Astrocyte (in vitro differentiated cells and primary cell): ENCODE results near the gene PLEKHN1. TPM values are rescaled to one million over a fixed set of nuclear protein-coding genes. Genes with fewer than 3 reads are reported as not detected.

Experiments
- DNase-seq: peaks from one replicate; pipeline ENCODE4 v3.0.0-alpha.2; 2010; ENCODE audit warnings: low read depth
- FAIRE-seq: peaks from 2 replicates; lab custom pipeline; 2011; peaks lifted over from hg19 to GRCh38; lab: Jason Lieb, UNC
- H2AFZ ChIP-seq: 2 replicates; pipeline ENCODE4 v1.6.0; 2012; ENCODE audit warnings: low read depth, low read length, inconsistent platforms
- H3K27ac ChIP-seq: 2 replicates; pipeline ENCODE4 v1.5.1; 2011; ENCODE audit warnings: low read depth, low read length, inconsistent platforms
- H3K27me3 ChIP-seq: 2 replicates; pipeline ENCODE4 v1.6.0; 2011; ENCODE audit warnings: low read length, inconsistent platforms; ENCODE audit not compliant: insufficient read depth
- H3K36me3 ChIP-seq: 2 replicates; pipeline ENCODE4 v1.5.1; 2011; ENCODE audit warnings: low read length, inconsistent platforms; ENCODE audit not compliant: insufficient read depth
- H3K4me1 ChIP-seq: 2 replicates; pipeline ENCODE4 v1.5.1; 2011; ENCODE audit warnings: low read length, inconsistent platforms; ENCODE audit not compliant: insufficient read depth
- H3K4me2 ChIP-seq: 2 replicates; pipeline ENCODE4 v1.6.0; 2012; ENCODE audit warnings: low read length, inconsistent platforms
- H3K4me3 ChIP-seq: 2 replicates; pipeline ENCODE4 v1.5.1; 2011; ENCODE audit warnings: low read depth, mild to moderate bottlenecking, low read length, inconsistent platforms; ENCODE audit not compliant: insufficient read depth
- H3K79me2 ChIP-seq: 2 replicates; pipeline ENCODE4 v1.6.0; 2012; ENCODE audit warnings: mild to moderate bottlenecking, low read length, inconsistent platforms; ENCODE audit not compliant: insufficient read depth
- H3K9ac ChIP-seq: 2 replicates; pipeline ENCODE4 v1.6.0; 2012; ENCODE audit warnings: mild to moderate bottlenecking, low read length, inconsistent platforms
- H3K9me3 ChIP-seq: 2 replicates; pipeline ENCODE4 v1.5.1; 2012; ENCODE audit warnings: low read depth, mild to moderate bottlenecking, low read length, inconsistent platforms; ENCODE audit not compliant: insufficient read depth
- H4K20me1 ChIP-seq: 2 replicates; pipeline ENCODE4 v1.6.0; 2012; ENCODE audit warnings: low read length, inconsistent platforms; ENCODE audit not compliant: insufficient read depth
- H3K27ac Mint-ChIP-seq: one replicate; pipeline ENCODE4 v1.8.0; 2021; ENCODE audit warnings: mild to moderate bottlenecking, mixed read lengths; ENCODE audit not compliant: unreplicated experiment
- H3K27me3 Mint-ChIP-seq: one replicate; pipeline ENCODE4 v1.8.0; 2021; ENCODE audit warnings: low read depth, mixed read lengths; ENCODE audit not compliant: unreplicated experiment
- H3K36me3 Mint-ChIP-seq: one replicate; pipeline ENCODE4 v1.8.0; 2021; ENCODE audit warnings: low read depth, mixed read lengths; ENCODE audit not compliant: unreplicated experiment
- H3K4me1 Mint-ChIP-seq: one replicate; pipeline ENCODE4 v1.8.0; 2021; ENCODE audit warnings: low read depth, mixed read lengths; ENCODE audit not compliant: unreplicated experiment
- H3K4me3 Mint-ChIP-seq: one replicate; pipeline ENCODE4 v1.8.0; 2021; ENCODE audit warnings: mild to moderate bottlenecking, moderate library complexity, mixed read lengths; ENCODE audit not compliant: unreplicated experiment
- H3K9me3 Mint-ChIP-seq: one replicate; pipeline ENCODE4 v1.8.0; 2021; ENCODE audit warnings: mild to moderate bottlenecking, mixed read lengths; ENCODE audit not compliant: unreplicated experiment
- EZH2 ChIP-seq: IDR thresholded peaks from 2 replicates; pipeline ENCODE4 v1.6.1; 2012; ENCODE audit warnings: mild to moderate bottlenecking, low read length, inconsistent platforms; ENCODE audit not compliant: insufficient read depth
- total RNA-seq: library from RNA; stranded (reverse); gene quantifications from 2 replicates; pipeline ENCODE4 v1.2.1, GENCODE V29; 2021
- TF ChIP-seq, protein P1 (sequence below): IDR thresholded peaks from 2 replicates; pipeline ENCODE4 v1.5.1; 2011; ENCODE audit warnings: low read depth, mild to moderate bottlenecking, inconsistent platforms, low read length, moderate library complexity; ENCODE audit not compliant: insufficient read depth

PLEKHN1 gene
- total RNA-seq, 1 donor from 2014 or later: 2.4 TPM

DNA sequence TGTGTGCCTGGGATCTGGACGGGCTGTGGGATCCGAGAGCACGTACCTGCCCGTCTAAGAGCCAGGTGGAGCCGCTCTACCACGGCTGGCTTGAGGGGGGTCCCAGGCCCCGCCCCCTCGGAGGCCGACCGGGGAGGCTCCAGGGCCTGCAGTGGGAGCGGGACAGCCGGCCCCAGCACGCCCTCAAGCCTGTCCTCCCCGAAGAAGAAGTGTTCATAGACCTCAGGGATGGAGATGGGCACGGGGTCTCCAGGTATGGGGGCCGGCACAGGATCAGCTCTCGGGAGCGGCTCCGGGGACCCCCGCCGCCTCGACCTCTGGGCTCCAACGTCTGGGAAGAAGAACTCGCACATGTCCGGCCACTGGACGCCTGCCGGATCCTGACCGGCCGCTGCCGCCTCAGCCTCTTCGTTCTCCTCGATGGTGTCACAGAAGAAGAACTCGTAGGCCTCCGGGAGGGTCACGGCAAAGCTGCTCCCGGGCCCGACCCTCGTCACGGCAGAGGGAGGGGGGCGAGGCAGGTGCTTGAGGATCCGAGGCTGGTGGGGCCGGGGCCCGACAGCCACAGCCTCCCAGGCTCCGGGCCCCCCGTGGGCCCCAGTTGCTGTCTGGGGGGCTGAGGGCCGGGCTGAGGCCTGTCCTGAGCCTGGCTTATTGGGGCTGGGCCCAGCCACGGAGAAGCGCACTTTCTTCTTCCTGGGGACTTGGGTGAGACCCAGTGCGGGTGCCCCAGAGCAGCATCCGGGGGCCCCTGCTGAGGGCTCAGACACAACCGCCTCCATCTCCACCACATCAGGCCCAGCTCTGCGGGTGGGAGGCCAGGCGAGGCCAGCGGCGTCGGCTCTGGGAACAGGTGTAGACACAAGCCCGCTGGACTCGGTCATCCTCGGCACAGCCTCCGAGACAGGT lies 12.8 kb downstream of the PLEKHN1 start:
- FAIRE-seq (no peak), DNase-seq (no peak)
- Histone ChIP-seq H3K27me3 (peaks cover 4% of the 10 kb centered on the region), H4K20me1 (no peaks in the 10 kb centered on the region), H2AFZ (no peak overlapping the region), H3K4me3 (no peak overlapping the region), H3K4me2 (no peak overlapping the region), H3K4me1 (no peaks in the 10 kb centered on the region), H3K9ac (no peak overlapping the region), H3K9me3 (no peaks in the 10 kb centered on the region), H3K27ac (no peak overlapping the region), H3K79me2 (no peaks in the 10 kb centered on the region), H3K36me3 (no peaks in the 10 kb centered on the region)
- no peak overlapping the region for H3K27ac Mint-ChIP-seq
- no peaks in the 10 kb centered on the region for H3K4me1 Mint-ChIP-seq
- H3K9me3 Mint-ChIP-seq: no peaks in the 10 kb centered on the region
- H3K4me3 Mint-ChIP-seq: no peak overlapping the region
- peaks cover 5% of the 10 kb centered on the region for H3K36me3 Mint-ChIP-seq
- TF ChIP-seq, protein P1, sequence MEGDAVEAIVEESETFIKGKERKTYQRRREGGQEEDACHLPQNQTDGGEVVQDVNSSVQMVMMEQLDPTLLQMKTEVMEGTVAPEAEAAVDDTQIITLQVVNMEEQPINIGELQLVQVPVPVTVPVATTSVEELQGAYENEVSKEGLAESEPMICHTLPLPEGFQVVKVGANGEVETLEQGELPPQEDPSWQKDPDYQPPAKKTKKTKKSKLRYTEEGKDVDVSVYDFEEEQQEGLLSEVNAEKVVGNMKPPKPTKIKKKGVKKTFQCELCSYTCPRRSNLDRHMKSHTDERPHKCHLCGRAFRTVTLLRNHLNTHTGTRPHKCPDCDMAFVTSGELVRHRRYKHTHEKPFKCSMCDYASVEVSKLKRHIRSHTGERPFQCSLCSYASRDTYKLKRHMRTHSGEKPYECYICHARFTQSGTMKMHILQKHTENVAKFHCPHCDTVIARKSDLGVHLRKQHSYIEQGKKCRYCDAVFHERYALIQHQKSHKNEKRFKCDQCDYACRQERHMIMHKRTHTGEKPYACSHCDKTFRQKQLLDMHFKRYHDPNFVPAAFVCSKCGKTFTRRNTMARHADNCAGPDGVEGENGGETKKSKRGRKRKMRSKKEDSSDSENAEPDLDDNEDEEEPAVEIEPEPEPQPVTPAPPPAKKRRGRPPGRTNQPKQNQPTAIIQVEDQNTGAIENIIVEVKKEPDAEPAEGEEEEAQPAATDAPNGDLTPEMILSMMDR: no peak
- no peak for TF ChIP-seq EZH2
- H3K27me3 Mint-ChIP-seq: peaks cover 36% of the 10 kb centered on the region

DNA sequence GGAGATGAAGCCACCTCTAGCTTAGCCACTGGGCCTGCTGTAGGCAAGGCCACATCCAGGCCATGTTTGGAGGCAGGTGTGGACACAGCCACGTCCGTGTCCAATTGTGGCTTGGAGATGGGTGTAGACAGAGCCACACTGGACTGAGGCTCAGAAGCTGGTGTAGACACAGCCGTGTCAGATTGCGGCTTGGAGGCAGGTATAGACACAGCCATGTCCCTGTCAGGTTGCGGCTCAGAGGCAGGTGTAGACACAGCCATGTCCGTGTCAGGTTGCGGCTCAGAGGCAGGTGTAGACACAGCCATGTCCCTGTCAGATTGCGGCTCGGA lies 13.4 kb downstream of the PLEKHN1 start:
- Mint-ChIP-seq H3K4me3 (no peak overlapping the region), H3K36me3 (peaks cover 5% of the 10 kb centered on the region), H3K4me1 (no peaks in the 10 kb centered on the region), H3K27ac (no peak overlapping the region), H3K9me3 (no peaks in the 10 kb centered on the region), H3K27me3 (peaks cover 35% of the 10 kb centered on the region)
- no peaks in the 10 kb centered on the region for H3K9me3 ChIP-seq
- DNase-seq (no peak), FAIRE-seq (no peak)
- no peak overlapping the region for H3K4me2 ChIP-seq
- no peaks in the 10 kb centered on the region for H3K79me2 ChIP-seq
- no peak overlapping the region for H3K4me3 ChIP-seq
- TF ChIP-seq, protein P1: no peak
- TF ChIP-seq EZH2: no peak
- no peak overlapping the region for H3K9ac ChIP-seq
- peaks cover 4% of the 10 kb centered on the region for H3K27me3 ChIP-seq
- no peaks in the 10 kb centered on the region for H4K20me1 ChIP-seq
- H3K27ac ChIP-seq: no peak overlapping the region
- H3K36me3 ChIP-seq: no peaks in the 10 kb centered on the region
- H3K4me1 ChIP-seq: no peaks in the 10 kb centered on the region
- H2AFZ ChIP-seq: no peak overlapping the region

DNA sequence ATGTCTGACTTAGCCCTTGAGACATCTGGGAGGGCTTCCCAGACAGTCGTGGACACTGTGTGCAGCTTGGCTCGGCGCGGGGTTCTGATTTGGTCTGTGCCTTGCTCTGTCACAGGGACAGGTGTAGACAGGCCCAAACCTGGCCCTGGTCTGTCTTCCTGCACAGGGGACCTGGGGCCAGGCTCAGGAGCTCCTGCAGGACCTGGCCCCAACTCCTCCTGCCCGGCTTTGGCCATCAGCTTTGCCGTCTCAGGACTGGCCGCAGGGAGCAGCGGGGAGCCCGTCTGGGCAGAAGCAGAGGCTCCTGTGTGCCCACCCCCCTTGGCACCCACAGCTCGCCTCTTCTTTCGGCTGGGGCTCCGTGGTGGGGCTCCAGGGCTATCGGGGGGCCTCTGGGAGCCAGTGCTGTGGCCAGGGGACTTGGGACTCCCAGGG lies 13.9 kb downstream of the PLEKHN1 start:
- Histone ChIP-seq H4K20me1 (no peaks in the 10 kb centered on the region), H3K4me1 (no peaks in the 10 kb centered on the region), H3K4me3 (no peak overlapping the region), H3K36me3 (no peaks in the 10 kb centered on the region), H3K9me3 (no peaks in the 10 kb centered on the region), H3K79me2 (no peaks in the 10 kb centered on the region), H3K27me3 (peaks cover 4% of the 10 kb centered on the region), H3K9ac (no peak overlapping the region), H3K4me2 (no peak overlapping the region), H2AFZ (no peak overlapping the region), H3K27ac (no peak overlapping the region)
- no peak for FAIRE-seq
- no peaks in the 10 kb centered on the region for H3K4me1 Mint-ChIP-seq
- H3K27ac Mint-ChIP-seq: no peak overlapping the region
- TF ChIP-seq EZH2: no peak
- TF ChIP-seq, protein P1: no peak
- H3K4me3 Mint-ChIP-seq: no peak overlapping the region
- H3K27me3 Mint-ChIP-seq: peaks cover 35% of the 10 kb centered on the region
- H3K36me3 Mint-ChIP-seq: peaks cover 2% of the 10 kb centered on the region
- DNase-seq: no peak
- H3K9me3 Mint-ChIP-seq: no peaks in the 10 kb centered on the region
